GM18870 (cell line): ENCODE data around the gene REX1BD.
"Not testable (repeated sequence)": the region's sequence is repeated elsewhere in the genome, so short reads cannot be mapped to it uniquely, and the experiment has no call there.

Source experiments
- ATAC-seq: cut with Tn5 transposase; IDR thresholded peaks from one replicate; pipeline ENCODE4 v1.9.1; 2021; ENCODE audit warnings: moderate library complexity; ENCODE audit not compliant: unreplicated experiment

The REX1BD gene

GRCh38 chr19:18588611-18589379 lies at the start of gene REX1BD:
TSS of gene REX1BD (plus strand) at chr19:18588798. CDS start at chr19:18588802, 4 bp downstream.
- ATAC-seq: no peak

- no peak for ATAC-seq
Measured at GRCh38 chr19:18539372-18539771, 49.2 kb upstream of the REX1BD start.

DNA sequence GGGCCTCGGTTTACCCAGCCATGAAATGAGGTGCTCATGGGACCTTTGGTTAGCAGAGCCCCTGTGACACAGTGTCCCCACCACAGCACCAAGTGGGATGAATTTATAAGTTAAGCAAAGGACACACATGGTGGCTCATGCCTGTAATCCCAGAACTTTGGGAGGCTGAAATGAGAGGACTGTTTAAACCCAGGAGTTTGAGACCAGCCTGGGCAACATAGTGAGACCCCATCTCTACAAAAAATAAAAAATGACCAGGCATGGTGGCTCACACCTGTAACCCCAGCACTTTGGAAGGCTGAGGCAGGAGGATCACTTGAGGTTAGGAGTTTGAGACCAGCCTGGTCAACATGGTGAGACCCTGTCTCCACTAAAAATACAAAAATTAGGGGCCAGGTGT lies 48.4 kb upstream of the REX1BD start:
- ATAC-seq: not testable (repeated sequence)

DNA sequence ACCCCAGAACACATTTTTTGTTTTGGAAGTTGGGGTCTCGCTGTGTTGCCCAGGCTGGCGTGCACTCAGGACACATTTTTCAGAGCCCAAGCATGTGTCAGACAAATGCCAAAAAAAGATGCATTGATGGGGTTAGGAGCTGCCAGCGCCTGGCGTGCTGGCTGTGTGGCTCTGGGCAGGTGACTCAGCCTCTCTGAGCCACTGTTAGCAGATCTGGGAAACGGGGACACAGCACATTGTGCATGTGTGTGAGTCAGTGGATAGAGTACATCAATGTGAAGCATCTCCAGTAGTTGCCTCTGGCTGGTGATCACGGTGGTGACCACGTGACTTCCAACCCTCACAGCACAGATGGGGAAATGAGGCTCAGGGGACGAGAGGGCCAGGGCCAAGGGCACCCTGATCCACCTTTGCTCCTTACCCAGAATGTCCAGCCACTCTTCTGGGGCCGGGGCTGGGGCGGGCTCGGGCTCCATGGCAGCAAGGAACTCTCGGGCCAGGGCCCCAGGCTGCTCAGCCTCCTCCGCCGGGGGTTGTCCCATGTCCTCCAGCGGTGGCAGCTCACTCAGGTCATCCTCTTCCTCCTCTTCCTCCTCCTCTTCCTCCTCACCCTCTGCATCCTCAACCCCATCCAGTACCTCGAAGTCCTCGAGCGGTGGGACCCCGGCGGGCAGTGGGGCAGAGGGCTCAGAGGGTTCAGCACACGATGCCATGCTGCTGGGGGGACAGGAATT lies 47.2 kb upstream of the REX1BD start:
- ATAC-seq: no peak

- ATAC-seq: no peak
Measured at GRCh38 chr19:18541992-18542940, 46.3 kb upstream of the REX1BD start.

DNA sequence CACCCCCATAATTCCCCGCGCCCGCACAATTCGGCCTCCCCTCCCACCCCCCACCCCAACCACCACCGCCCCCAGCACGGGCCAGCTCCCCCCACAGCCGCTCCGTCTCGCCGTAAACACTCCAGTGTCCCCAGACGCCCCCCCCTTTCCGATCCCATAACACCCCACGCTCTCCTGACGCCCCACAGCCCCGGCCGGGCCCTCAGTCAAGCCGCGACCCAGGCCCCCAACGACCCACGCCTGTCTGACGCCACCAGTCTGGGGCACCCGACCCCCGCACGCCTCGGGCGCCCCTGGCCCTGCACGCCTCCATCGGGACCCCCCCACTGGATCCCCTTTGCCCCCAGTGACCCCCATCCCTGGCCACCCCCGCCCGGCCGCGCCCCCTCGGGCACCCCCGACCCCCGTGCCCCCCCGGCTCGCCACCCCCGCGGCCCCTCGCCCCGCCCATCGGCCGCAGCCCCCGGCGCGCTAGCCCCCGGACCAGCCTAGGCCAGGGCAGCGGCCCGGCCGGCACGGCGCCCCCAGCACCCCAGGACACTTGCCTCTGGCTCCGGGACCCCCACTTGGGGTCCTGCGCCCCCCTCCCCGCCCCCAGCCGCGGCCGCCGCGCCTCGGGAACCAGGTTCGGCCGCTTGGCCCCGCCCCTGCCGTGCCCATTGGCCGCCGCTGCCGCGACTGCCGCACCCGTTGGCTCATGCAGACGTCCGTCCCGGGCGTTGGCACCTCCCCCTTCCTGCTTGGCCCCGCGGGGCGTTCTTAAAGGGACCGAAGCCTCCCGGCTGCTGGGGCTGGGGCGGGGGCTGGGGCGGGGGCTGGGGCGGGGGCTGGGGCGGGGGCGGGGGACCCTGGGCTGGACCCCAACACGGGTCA lies 45.4 kb upstream of the REX1BD start, which contains the start of gene FKBP8:
Gene FKBP8 (minus strand): TSS at position 633 of the 873 bp plus-strand sequence. CDS start 1,603 bp downstream, outside the sequence.
- peak; percentile 43 for ATAC-seq

- ATAC-seq: peak; percentile 69
Measured at GRCh38 chr19:18543814-18544475, 44.7 kb upstream of the REX1BD start.

DNA sequence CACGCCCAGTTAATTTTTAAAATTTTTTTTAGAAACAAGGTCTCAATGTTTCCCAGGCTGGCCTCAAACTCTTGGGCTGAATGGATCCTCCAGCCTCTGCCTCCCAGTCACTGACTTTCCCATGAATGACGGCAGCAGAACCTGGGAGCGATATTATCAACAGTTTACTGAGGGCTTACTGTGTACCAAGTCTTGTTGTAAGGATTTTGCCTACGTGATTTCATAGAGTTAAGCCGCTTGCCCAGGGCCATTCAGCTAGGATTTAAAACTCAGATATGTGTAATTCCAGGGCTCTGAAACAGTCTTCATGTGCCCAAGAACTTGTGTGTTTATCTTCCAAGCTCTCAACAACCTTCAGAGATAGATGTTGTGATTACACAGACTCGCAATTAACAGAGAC lies 37.0 kb upstream of the REX1BD start:
- no peak for ATAC-seq

DNA sequence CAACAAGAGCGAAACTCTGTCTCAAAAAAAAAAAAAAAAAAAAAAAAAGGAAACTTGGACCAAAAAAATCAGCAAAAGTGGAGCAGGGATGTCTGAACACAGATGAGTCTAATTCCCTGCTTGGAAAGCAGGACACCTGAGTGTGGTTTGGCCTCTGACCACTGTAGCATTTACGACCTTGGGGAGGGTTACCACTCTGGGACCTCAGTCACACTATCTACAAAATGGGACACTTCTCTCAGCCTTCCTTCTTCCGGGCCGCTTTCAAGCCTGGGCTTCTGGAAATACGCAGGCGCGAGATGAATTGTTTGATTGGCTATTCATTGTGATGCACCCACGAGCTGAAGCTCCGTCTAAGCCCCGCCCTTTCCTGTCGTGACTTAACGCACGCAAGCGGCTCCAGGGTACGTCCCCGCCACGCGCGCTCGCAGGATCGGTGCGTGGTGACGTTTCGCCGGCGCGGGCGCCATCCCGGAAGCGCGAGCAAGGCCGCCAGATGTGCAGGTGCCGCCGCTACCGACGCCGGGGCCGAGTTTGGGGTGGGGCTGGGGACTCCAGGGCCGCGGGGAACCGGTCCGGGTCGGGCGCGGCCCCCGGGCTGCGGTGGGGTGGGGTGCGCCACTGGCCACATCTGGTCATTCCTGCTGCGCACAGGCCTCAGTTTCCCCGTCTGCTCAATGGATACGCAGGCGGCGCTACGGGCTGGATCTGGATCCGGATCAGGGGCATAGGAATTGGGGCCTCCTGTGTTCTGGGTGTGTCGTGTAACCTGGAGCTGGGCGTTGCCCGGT lies 31.0 kb upstream of the REX1BD start, which contains the start of gene KXD1:
Gene KXD1 (plus strand): TSS at position 460 of the 791 bp plus-strand sequence. CDS start 4,187 bp downstream, outside the sequence.
- ATAC-seq: peak; percentile 85

DNA sequence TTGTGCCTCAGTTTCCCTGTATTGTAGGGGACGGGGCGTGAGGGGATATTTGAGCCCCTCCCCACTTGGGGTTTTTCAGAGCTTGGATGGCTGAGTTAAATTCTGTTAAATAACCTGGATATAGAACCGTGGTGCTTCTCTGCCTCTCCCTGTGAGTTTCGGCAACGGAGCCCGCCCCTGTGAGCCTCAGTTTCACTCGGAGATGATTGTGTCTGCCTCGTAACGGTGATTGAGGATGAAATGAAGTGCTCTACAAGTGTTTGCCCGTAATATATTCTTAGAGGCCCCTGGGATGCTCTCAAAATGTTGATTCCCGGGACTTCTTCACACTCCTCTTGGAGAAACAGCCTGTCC lies 30.4 kb upstream of the REX1BD start:
- ATAC-seq: no peak

DNA sequence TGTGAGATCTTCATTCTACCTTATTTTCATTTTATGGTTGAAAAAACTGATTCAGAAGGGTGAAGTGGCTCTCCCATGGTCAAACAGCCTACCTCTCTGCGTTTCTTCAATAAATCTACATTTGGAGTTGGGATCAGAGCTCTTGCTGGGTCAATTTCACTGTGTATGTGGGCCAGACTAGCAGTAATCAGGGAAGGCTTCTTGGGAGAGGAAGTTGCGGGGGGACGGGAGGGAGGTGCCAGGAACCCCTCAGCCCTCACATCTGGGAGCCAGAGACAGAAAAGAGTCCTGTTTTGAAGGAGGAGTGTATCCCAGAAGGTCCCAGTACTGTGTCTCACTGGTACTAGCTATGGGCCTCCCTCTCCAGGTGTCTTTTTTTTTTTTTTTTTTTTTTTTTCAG lies 30.0 kb upstream of the REX1BD start:
- ATAC-seq: no peak

- ATAC-seq: no peak
Measured at GRCh38 chr19:18559685-18560084, 28.9 kb upstream of the REX1BD start.

- no peak for ATAC-seq
Measured at GRCh38 chr19:18562086-18562485, 26.5 kb upstream of the REX1BD start.

GRCh38 chr19:18566953-18567352 lies 21.6 kb upstream of the REX1BD start:
- no peak for ATAC-seq

GRCh38 chr19:18568367-18568766 lies 20.2 kb upstream of the REX1BD start:
- no peak for ATAC-seq

GRCh38 chr19:18571564-18572344 lies 16.8 kb upstream of the REX1BD start, which contains the start of gene UBA52:
TSS of gene UBA52 (plus strand) at chr19:18571857. CDS start at chr19:18573301, 1,444 bp downstream.
- ATAC-seq: peak; percentile 85

DNA sequence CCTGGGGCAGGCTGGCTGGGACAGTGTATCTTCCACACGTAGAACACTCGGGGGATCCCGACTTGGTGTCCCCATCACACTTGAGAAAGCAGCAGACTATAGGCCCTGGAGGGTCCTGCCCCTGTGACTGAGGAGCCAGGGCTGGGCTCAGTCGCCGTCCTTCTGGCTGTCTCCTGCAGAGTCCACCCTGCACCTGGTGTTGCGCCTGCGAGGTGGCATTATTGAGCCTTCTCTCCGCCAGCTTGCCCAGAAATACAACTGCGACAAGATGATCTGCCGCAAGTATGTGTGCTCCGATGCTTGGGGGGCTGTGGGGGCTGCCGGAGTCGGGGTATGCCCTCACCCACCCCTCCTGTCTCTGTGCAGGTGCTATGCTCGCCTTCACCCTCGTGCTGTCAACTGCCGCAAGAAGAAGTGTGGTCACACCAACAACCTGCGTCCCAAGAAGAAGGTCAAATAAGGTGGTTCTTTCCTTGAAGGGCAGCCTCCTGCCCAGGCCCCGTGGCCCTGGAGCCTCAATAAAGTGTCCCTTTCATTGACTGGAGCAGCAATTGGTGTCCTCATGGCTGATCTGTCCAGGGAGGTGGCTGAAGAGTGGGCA lies 13.8 kb upstream of the REX1BD start:
- no peak for ATAC-seq
